Measurements from ENCODE around the gene PRKCH. TPM values are rescaled to one million over a fixed set of nuclear protein-coding genes. Genes with fewer than 3 reads are reported as not detected.

Gene PRKCH
- total and polyA plus RNA-seq, 2 of the 13 experiments (the other 11 are each of a cell fraction or from before 2014, with no cell fraction given) = 0.48 to 1.3 TPM

GRCh38 chr14:61561657-61562276, 240.4 kb downstream of the PRKCH start (continued):
- TF ChIP-seq ZNF513 (CRISPR knock-in tag; conservative IDR thresholded peaks at IDR 0.05) = no peak
- TF ChIP-seq ZNF766 (CRISPR knock-in tag; IDR thresholded peaks at IDR 0.05; ENCODE audit: borderline replicate concordance) = no peak
- peak; percentile 62; the same call in 1 of the 2 replicates for TF ChIP-seq FOXJ3 (CRISPR knock-in tag; IDR thresholded peaks at IDR 0.05; ENCODE audit: borderline replicate concordance)
- TF ChIP-seq ZMYM3 (CRISPR knock-in tag; IDR thresholded peaks at IDR 0.05) = peak; percentile 50
- no peak for TF ChIP-seq PLSCR1 (CRISPR knock-in tag; IDR thresholded peaks at IDR 0.05; ENCODE audit: borderline replicate concordance)
- TF ChIP-seq ZNF580 (CRISPR knock-in tag; IDR thresholded peaks at IDR 0.05; ENCODE audit: borderline replicate concordance, low read depth) = peak; percentile 81
- TF ChIP-seq RAD21 (CRISPR knock-in tag; IDR thresholded peaks at IDR 0.05) = peak; percentile 35; the same call in 1 of the 2 replicates
- peak; percentile 73 for TF ChIP-seq TBX2 (CRISPR knock-in tag; IDR thresholded peaks at IDR 0.05; ENCODE audit: borderline replicate concordance)
- no peak for TF ChIP-seq ZNF740 (CRISPR knock-in tag; IDR thresholded peaks at IDR 0.05)
- no peak for TF ChIP-seq DMTF1 (CRISPR knock-in tag; IDR thresholded peaks at IDR 0.05)
- no peak for TF ChIP-seq KLF13 (CRISPR knock-in tag; IDR thresholded peaks at IDR 0.05)
- TF ChIP-seq ZSCAN30 (CRISPR knock-in tag; IDR thresholded peaks at IDR 0.05) = no peak
- TF ChIP-seq UBTF (CRISPR knock-in tag; IDR thresholded peaks at IDR 0.05) = peak; percentile 68
- TF ChIP-seq TBL1XR1 (IDR thresholded peaks at IDR 0.05; ENCODE audit: borderline replicate concordance, low read length, partially characterized antibody) = peak; percentile 41
- TF ChIP-seq SNAPC2 (CRISPR knock-in tag; IDR thresholded peaks at IDR 0.05) = peak; percentile 74; the same call in 1 of the 2 replicates
- no peak for TF ChIP-seq ATM (IDR thresholded peaks at IDR 0.05; ENCODE audit: borderline replicate concordance)
- TF ChIP-seq ETV6 (CRISPR knock-in tag; conservative IDR thresholded peaks at IDR 0.05) = peak; percentile 93
- TF ChIP-seq ZBTB34 (CRISPR knock-in tag; IDR thresholded peaks at IDR 0.05) = 0 out of 2 replicates have a peak, but pooled peaks have one; percentile 46
